Sigmoid colon (tissue), 4 donors: Measurements from ENCODE around the gene ENAH.

Experiments used
- POLR2A ChIP-seq, 2 donors: fragments of 450-650 bp; IDR thresholded peaks; one replicate each; pipeline ENCODE4 v1.6.1; 2016; ENCODE audit warnings: antibody characterized with exemption in 2 of 2, mild to moderate bottlenecking in 2 of 2, moderate library complexity in 2 of 2
- POLR2AphosphoS5 ChIP-seq, 4 donors: sonication (generic); formaldehyde crosslinking; IDR thresholded peaks; one replicate each; pipeline ENCODE4 v1.6.1; 2017; ENCODE audit warnings: antibody characterized with exemption in 4 of 4

- TF ChIP-seq POLR2A (IDR thresholded peaks at IDR 0.05) = no peak
- TF ChIP-seq POLR2AphosphoS5 (IDR thresholded peaks at IDR 0.05) = no peak
Observed at GRCh38 chr1:225595974-225596551, 56.9 kb downstream of the ENAH start.
